SJCRH30 (cell line): ENCODE measurements around the gene CCDC71. TPM values are rescaled to one million over a fixed set of nuclear protein-coding genes. Genes with fewer than 3 reads are reported as not detected.

Experiments
- DNase-seq, 2 experiments: peaks; one replicate each; pipeline ENCODE4 v3.0.0-alpha.2; 2015 to 2020
- H3K27ac ChIP-seq: fragments of 250-450 bp; sonication (Bioruptor Pico); 2 replicates; pipeline ENCODE4 v1.5.1; 2020; ENCODE audit warnings: mild to moderate bottlenecking, moderate library complexity
- H3K27me3 ChIP-seq: fragments of 250-450 bp; sonication (Bioruptor Pico); 2 replicates; pipeline ENCODE4 v1.5.1; 2020; ENCODE audit warnings: mild to moderate bottlenecking, moderate library complexity
- H3K36me3 ChIP-seq: fragments of 250-450 bp; sonication (Bioruptor Pico); 2 replicates; pipeline ENCODE4 v1.5.1; 2020; ENCODE audit warnings: mild to moderate bottlenecking, moderate library complexity
- H3K4me1 ChIP-seq: fragments of 250-450 bp; sonication (Bioruptor Pico); 2 replicates; pipeline ENCODE4 v1.5.1; 2020; ENCODE audit warnings: mild to moderate bottlenecking, moderate library complexity
- H3K4me3 ChIP-seq: fragments of 250-450 bp; sonication (Bioruptor Pico); 2 replicates; pipeline ENCODE4 v1.5.1; 2020; ENCODE audit warnings: mild to moderate bottlenecking, moderate library complexity
- H3K9me3 ChIP-seq: fragments of 250-450 bp; sonication (Bioruptor Pico); replicated peaks from 2 replicates; pipeline ENCODE4 v1.5.1; 2020; ENCODE audit warnings: mild to moderate bottlenecking, moderate library complexity
- total RNA-seq: library from RNA; depleted of rRNA; stranded (reverse); fragments of >200 nt; shearing (Covaris generic); gene quantifications from 2 replicates; pipeline ENCODE4 v1.2.3, GENCODE V29; 2014; rRNA removed

The CCDC71 gene
- total RNA-seq = 16.0 and 19.3 TPM in 2 replicates

GRCh38 chr3:49165771-49166751 lies at the start of gene CCDC71:
Gene CCDC71 (minus strand): TSS chr3:49166331. CDS start chr3:49164208, 2,123 bp downstream.
- Histone ChIP-seq H3K9me3 (no peaks in the 10 kb centered on the region), H3K27me3 (no peaks in the 10 kb centered on the region)
- DNase-seq = peak; percentile 81

GRCh38 chr3:49213998-49214397 lies 47.9 kb upstream of the CCDC71 start:
- DNase-seq = no peak
- Histone ChIP-seq H3K27ac (no peak overlapping the region), H3K27me3 (no peaks in the 10 kb centered on the region), H3K4me3 (no peak overlapping the region), H3K4me1 (peaks cover 10% of the 10 kb centered on the region), H3K9me3 (peaks cover 4% of the 10 kb centered on the region), H3K36me3 (no peaks in the 10 kb centered on the region)

More at GRCh38 chr3:49165771-49166751, at the start of gene CCDC71:
- Histone ChIP-seq H3K4me3 (peak within 1 kb of the TSS; percentile 88), H3K4me1 (peaks cover 9% of the 10 kb centered on the region), H3K36me3 (peaks cover 12% of the 10 kb centered on the region), H3K27ac (peak within 1 kb of the TSS; percentile 57)

DNA sequence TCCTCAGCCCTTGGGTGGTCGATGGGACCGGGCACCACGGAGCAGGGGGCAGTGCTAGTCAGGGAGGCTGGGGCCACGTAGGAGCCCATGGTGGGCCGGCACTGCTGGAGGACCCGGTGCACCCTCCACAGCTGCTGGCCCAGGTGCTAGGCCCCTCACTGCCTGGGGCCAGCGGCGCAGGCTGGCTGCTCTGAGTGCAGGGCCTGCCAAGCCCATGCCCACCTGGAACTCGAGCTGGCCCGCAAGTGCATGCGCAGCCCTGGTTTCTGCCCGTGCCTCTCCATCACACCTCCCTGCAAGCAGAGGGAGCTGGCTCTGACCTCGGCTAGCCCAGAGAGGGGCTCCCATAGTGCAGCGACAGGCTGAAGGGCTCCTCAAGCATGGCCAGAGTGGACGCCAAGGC lies 47.4 kb upstream of the CCDC71 start:
- H3K4me3 ChIP-seq = no peak overlapping the region
- H3K4me1 ChIP-seq = peaks cover 7% of the 10 kb centered on the region
- DNase-seq = no peak
- no peak overlapping the region for H3K27ac ChIP-seq
- H3K36me3 ChIP-seq = no peaks in the 10 kb centered on the region
- peaks cover 4% of the 10 kb centered on the region for H3K9me3 ChIP-seq
- no peaks in the 10 kb centered on the region for H3K27me3 ChIP-seq

GRCh38 chr3:49199900-49200281 lies 33.8 kb upstream of the CCDC71 start:
- DNase-seq = no peak
- Histone ChIP-seq H3K36me3 (no peaks in the 10 kb centered on the region), H3K27ac (no peak overlapping the region), H3K4me3 (no peak overlapping the region), H3K9me3 (no peaks in the 10 kb centered on the region), H3K4me1 (no peaks in the 10 kb centered on the region), H3K27me3 (no peaks in the 10 kb centered on the region)

GRCh38 chr3:49199239-49199899 lies 33.2 kb upstream of the CCDC71 start:
- Histone ChIP-seq H3K4me3 (no peak overlapping the region), H3K4me1 (no peaks in the 10 kb centered on the region), H3K36me3 (no peaks in the 10 kb centered on the region), H3K9me3 (no peaks in the 10 kb centered on the region), H3K27me3 (no peaks in the 10 kb centered on the region), H3K27ac (no peak overlapping the region)
- no peak for DNase-seq

GRCh38 chr3:49198611-49199230 lies 32.6 kb upstream of the CCDC71 start:
- no peaks in the 10 kb centered on the region for H3K4me1 ChIP-seq
- no peak overlapping the region for H3K4me3 ChIP-seq
- DNase-seq = peak; percentile 6 to 10
- no peaks in the 10 kb centered on the region for H3K9me3 ChIP-seq
- H3K36me3 ChIP-seq = no peaks in the 10 kb centered on the region
- H3K27ac ChIP-seq = no peak overlapping the region
- H3K27me3 ChIP-seq = no peaks in the 10 kb centered on the region

- no peak overlapping the region for H3K27ac ChIP-seq
- no peaks in the 10 kb centered on the region for H3K9me3 ChIP-seq
- no peaks in the 10 kb centered on the region for H3K36me3 ChIP-seq
- H3K4me3 ChIP-seq = no peak overlapping the region
- no peaks in the 10 kb centered on the region for H3K4me1 ChIP-seq
- no peaks in the 10 kb centered on the region for H3K27me3 ChIP-seq
- no peak for DNase-seq
Measured at GRCh38 chr3:49198161-49198560, 32.0 kb upstream of the CCDC71 start.

DNA sequence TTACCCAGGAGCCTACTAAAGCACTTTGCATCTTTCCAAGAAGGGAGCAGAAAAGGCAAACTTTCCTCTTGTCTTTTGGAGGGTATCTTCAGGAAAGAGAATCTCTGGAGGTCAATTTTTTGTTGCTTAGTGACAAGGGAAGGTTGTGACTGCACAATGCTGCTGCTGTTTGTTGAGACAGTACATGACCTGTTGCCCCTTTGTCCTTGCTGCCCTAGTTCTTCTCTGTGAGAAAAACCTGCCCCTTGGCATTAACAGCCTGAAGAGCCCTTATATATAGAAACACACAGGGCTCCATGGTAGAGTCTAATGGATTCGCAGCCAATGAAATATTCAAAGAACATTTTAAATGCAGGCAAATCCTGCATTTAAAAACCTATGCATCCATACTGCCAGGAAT lies 25.6 kb upstream of the CCDC71 start:
- H3K4me1 ChIP-seq = no peaks in the 10 kb centered on the region
- H3K4me3 ChIP-seq = no peak overlapping the region

DNA sequence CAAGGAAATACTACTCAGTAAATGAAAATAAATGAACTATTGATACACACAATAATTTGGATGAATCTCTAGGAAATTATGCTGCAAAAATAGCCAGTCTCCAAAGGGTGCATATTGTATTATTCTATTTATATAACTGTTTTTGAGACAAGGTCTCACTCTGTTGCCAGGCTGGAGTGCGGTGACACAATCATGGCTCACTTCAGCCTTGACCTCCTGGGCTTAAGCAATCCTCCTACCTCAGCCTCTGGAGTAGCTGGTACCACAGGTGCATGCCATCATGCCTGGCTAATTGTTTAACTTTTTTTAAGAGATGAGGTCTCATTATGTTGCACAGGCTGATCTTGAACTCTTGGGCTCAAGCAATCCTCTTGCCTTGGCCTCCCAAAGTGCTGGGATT lies 17.7 kb upstream of the CCDC71 start:
- Histone ChIP-seq H3K4me3 (no peak overlapping the region), H3K27ac (no peak overlapping the region), H3K9me3 (no peaks in the 10 kb centered on the region), H3K4me1 (no peaks in the 10 kb centered on the region), H3K36me3 (no peaks in the 10 kb centered on the region), H3K27me3 (no peaks in the 10 kb centered on the region)
- no peak for DNase-seq

More for the DNA sequence above, 25.6 kb upstream of the CCDC71 start:
- H3K36me3 ChIP-seq = no peaks in the 10 kb centered on the region
- H3K9me3 ChIP-seq = no peaks in the 10 kb centered on the region
- H3K27me3 ChIP-seq = no peaks in the 10 kb centered on the region
- no peak for DNase-seq
- no peak overlapping the region for H3K27ac ChIP-seq

DNA sequence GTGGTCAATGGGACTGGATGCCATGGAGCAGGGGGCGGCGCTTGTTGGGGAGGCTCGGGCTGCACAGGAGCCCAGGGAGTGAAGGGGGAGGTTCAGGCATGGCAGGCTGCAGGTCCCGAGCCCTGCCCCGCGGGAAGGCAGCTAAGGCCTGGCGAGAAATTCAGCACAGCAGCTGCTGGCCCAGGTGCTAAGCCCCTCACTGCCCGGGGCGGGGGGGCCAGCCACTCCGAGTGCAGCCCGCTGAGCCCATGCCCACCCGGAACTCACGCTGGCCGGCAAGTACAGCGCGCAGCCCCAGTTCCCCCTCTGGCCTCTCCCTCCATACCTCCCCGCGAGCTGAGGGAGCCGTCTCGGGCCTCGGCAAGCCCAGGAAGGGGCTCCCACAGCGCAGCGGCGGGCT lies 16.6 kb upstream of the CCDC71 start:
- no peak for DNase-seq
- Histone ChIP-seq H3K9me3 (no peaks in the 10 kb centered on the region), H3K4me1 (no peaks in the 10 kb centered on the region), H3K27ac (no peak overlapping the region), H3K4me3 (no peak overlapping the region), H3K36me3 (no peaks in the 10 kb centered on the region), H3K27me3 (no peaks in the 10 kb centered on the region)

DNA sequence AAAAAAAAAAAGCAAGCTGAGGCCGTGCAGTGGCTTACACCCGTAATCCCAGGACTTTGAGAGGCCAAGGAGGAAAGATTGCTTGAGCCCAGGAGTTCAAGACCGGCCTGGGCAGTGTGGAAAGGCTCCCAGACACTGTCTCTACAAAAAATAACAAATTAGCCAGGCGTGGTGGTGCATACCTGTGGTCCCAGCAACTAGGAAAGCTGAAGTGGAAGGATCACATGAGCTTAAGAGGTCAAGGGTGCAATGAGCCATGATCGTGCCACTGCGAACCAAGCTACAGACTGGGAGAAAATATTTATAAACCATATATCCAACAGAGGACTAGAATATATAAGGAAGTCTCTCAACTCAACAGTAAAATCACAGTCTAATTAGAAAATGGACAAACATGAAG lies 15.2 kb upstream of the CCDC71 start:
- no peaks in the 10 kb centered on the region for H3K4me1 ChIP-seq
- DNase-seq = no peak
- H3K36me3 ChIP-seq = no peaks in the 10 kb centered on the region
- H3K4me3 ChIP-seq = no peak overlapping the region
- H3K27me3 ChIP-seq = no peaks in the 10 kb centered on the region
- no peak overlapping the region for H3K27ac ChIP-seq
- no peaks in the 10 kb centered on the region for H3K9me3 ChIP-seq

GRCh38 chr3:49180116-49180515 lies 14.0 kb upstream of the CCDC71 start:
- no peak overlapping the region for H3K4me3 ChIP-seq
- no peak overlapping the region for H3K27ac ChIP-seq
- H3K9me3 ChIP-seq = no peaks in the 10 kb centered on the region
- H3K36me3 ChIP-seq = no peaks in the 10 kb centered on the region
- DNase-seq = no peak
- H3K27me3 ChIP-seq = no peaks in the 10 kb centered on the region
- H3K4me1 ChIP-seq = no peaks in the 10 kb centered on the region

DNA sequence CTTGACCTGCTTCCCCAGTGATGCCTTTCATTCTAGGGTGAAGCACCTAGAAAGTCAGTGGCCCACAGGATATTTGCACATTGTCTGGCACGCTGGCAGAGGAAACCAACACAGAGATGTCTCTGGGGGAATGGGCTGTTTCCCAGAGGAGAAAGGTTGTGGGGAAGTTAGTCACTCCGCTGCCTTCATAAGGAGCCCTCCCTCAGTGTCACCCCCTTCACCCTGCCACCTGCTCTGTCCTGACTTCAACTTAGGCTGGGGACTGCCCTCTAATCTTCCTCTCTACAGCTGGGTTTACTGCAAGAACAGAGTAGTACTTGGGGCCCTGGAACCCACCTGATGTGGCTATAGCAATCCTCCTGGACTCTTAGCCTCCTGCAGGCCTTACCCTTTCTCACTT lies 10.9 kb upstream of the CCDC71 start:
- Histone ChIP-seq H3K27me3 (no peaks in the 10 kb centered on the region), H3K4me1 (peaks cover 8% of the 10 kb centered on the region), H3K27ac (no peak overlapping the region), H3K36me3 (no peaks in the 10 kb centered on the region), H3K9me3 (no peaks in the 10 kb centered on the region), H3K4me3 (no peak overlapping the region)
- DNase-seq = no peak

- Histone ChIP-seq H3K27ac (no peak overlapping the region), H3K4me3 (no peak overlapping the region), H3K27me3 (no peaks in the 10 kb centered on the region), H3K9me3 (no peaks in the 10 kb centered on the region), H3K4me1 (peaks cover 8% of the 10 kb centered on the region), H3K36me3 (no peaks in the 10 kb centered on the region)
- DNase-seq = no peak
Measured at GRCh38 chr3:49175530-49175929, 9.4 kb upstream of the CCDC71 start.

DNA sequence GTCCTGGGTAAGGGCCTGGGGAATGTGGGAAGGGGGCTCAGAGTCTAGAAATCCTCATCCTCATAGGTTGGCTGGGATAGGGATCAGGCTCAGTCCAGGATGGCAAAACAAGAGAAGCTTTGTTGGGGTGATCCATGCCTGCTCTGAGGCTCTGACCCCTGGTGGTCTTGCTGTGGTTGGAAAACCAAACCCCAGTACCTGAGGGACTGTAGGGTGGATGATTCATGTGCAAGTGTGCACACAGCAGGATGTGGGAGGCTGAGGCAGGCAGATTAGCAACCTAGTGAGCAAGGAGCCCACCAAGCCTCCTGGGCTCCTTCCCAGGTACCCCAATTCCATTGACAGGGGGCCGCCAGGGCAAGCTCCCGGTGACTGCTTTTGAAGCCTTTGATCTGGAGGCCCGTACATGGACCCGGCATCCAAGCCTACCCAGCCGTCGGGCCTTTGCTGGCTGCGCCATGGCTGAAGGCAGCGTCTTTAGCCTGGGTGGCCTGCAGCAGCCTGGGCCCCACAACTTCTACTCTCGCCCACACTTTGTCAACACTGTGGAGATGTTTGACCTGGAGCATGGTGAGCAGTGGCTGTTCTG lies 8.4 kb upstream of the CCDC71 start:
- no peak overlapping the region for H3K4me3 ChIP-seq
- no peak overlapping the region for H3K27ac ChIP-seq
- peaks cover 8% of the 10 kb centered on the region for H3K4me1 ChIP-seq
- H3K36me3 ChIP-seq = no peaks in the 10 kb centered on the region
- no peaks in the 10 kb centered on the region for H3K27me3 ChIP-seq
- no peaks in the 10 kb centered on the region for H3K9me3 ChIP-seq
- DNase-seq = no peak
